Adrenal gland (tissue), 12 donors: Measurements from ENCODE around the gene LRRC8C. TPM values are rescaled to one million over a fixed set of nuclear protein-coding genes. Genes with fewer than 3 reads are reported as not detected.

Experiments
- DNase-seq, 7 donors: peaks; one replicate each; pipeline ENCODE4 v3.0.0-alpha.2; 2019 to 2020
- H3K27ac ChIP-seq, 5 donors: fragments of 200-600 bp; sonication (generic) in 4 of 5; 1 replicate in 3 of 5; 2 replicates in 2 of 5; pipeline versions ENCODE4 v1.5.1 to v1.8.0; 2016 to 2020; ENCODE audit warnings: mild to moderate bottlenecking in 1 of 5
- H3K27me3 ChIP-seq: fragments of 200-600 bp; 2 replicates; pipeline ENCODE4 v1.8.0; 2021
- H3K36me3 ChIP-seq, 2 donors: fragments of 200-600 bp; replicated peaks in 1 of 2; 1 replicate in 1 of 2; 2 replicates in 1 of 2; pipeline versions ENCODE4 v1.5.1 to v1.8.0; 2018 to 2022
- H3K4me1 ChIP-seq, 2 donors: fragments of 200-600 bp; replicated peaks in 1 of 2; 1 replicate in 1 of 2; 2 replicates in 1 of 2; pipeline versions ENCODE4 v1.5.1 to v1.8.0; 2018 to 2021
- H3K4me3 ChIP-seq, 4 donors: fragments of 200-600 bp; sonication (generic) in 3 of 4; one replicate each; pipeline ENCODE4 v1.5.1; 2016 to 2018
- H3K9me3 ChIP-seq, 3 donors: fragments of 200-600 bp; sonication (generic) in 1 of 3; replicated peaks in 1 of 3; 1 replicate in 2 of 3; 2 replicates in 1 of 3; pipeline versions ENCODE4 v1.5.1 to v1.8.0; 2016 to 2021
- CTCF ChIP-seq, 6 experiments: fragments of 450-650 bp in 4 of 6; fragments of 200-600 bp in 2 of 6; sonication (generic) in 1 of 6; IDR thresholded peaks; 1 replicate in 5 of 6; 2 replicates in 1 of 6; pipeline versions ENCODE4 v1.5.1 to v1.8.0; 2016 to 2021; ENCODE audit warnings: antibody characterized with exemption in 6 of 6, mild to moderate bottlenecking in 2 of 6, moderate library complexity in 1 of 6
- POLR2A ChIP-seq, 2 donors: fragments of 450-650 bp; IDR thresholded peaks; one replicate each; pipeline ENCODE4 v1.6.1; 2017; ENCODE audit warnings: antibody characterized with exemption in 2 of 2, mild to moderate bottlenecking in 2 of 2, moderate library complexity in 1 of 2
- WGBS, 4 donors: extraction: QIAGEN DNeasy Blood & Tissue Kit in 2 of 4; methylation state at CpG; one replicate each; pipeline versions ENCODE4 v1.1.5 to v1.1.7; 2013 to 2017; 5-methylcytosine and 5-hydroxymethylcytosine counted together
- intact Hi-C, 2 donors: fragments of 100-400 bp; cut with DNase I; formaldehyde crosslinking; loops; one replicate each; pipeline versions ENCODE4 v1.14.1 to v1.15.0; 2022 to 2023
- polyA plus RNA-seq, 3 donors: library from polyadenylated mRNA; stranded (reverse); fragments of 200-250 nt in 2 of 3; fragments of 350-450 nt in 1 of 3; fragmentation: Illumina TruSeq in 1 of 3; extraction: RNeasy Lipid Tissue Mini Kit (QIAGEN cat#74804) in 1 of 3; gene quantifications; one replicate each; pipeline ENCODE4 v1.2.3, GENCODE V29; 2013 to 2014
- total RNA-seq, 9 donors: library from RNA; depleted of rRNA in 4 of 9; stranded (reverse); fragments of >200 nt in 4 of 9; fragments of 120-200 nt in 1 of 9; fragmentation: NEBNext Ultra II Directional in 1 of 9; extraction: Animal tissue kit (Norgen Biotek cat#: 25700) in 1 of 9; gene quantifications; one replicate each; pipeline versions ENCODE4 v1.1.0 to v1.2.4, GENCODE V29; 2013 to 2023
- donor health status: healthy with polysubstance abuse.
- donor health status: Bipolar disorder and iron deficiency.
- donor health status: DM: yes; HTN: yes; CAD: no.
- donor health status: DM: no; HTN: no; CAD: no.
- donor health status: DM: no; HTN: no; CAD: no.
- donor health status: DM: yes; HTN: yes; CAD: no.

The LRRC8C gene
- total and polyA plus RNA-seq, 12 donors, result 6.5 to 33.6 (median 11.9) TPM

GRCh38 chr1:89737985-89738510 is 105.1 kb downstream of the LRRC8C start:
- H3K4me1 ChIP-seq, result no peaks in the 10 kb centered on the region
- intact Hi-C loops, result no loop called here
- no peaks in the 10 kb centered on the region for H3K36me3 ChIP-seq
- 93 to 97% (median 95%) methylated on average over 9 to 10 of the region's 10 CpGs for WGBS, 4 donors
- H3K9me3 ChIP-seq, result no peaks in the 10 kb centered on the region
- no peak for DNase-seq
- TF ChIP-seq POLR2A (IDR thresholded peaks at IDR 0.05) (no peak), CTCF (IDR thresholded peaks at IDR 0.05) (no peak)
- H3K4me3 ChIP-seq, result no peak overlapping the region
- no peaks in the 10 kb centered on the region for H3K27me3 ChIP-seq
- no peak overlapping the region for H3K27ac ChIP-seq

- Histone ChIP-seq H3K4me3 (no peak overlapping the region), H3K27me3 (no peaks in the 10 kb centered on the region), H3K27ac (peak overlapping the region in 1 of 5 donors; percentile 7), H3K9me3 (no peaks in the 10 kb centered on the region), H3K36me3 (no peaks in the 10 kb centered on the region), H3K4me1 (peaks cover 4% of the 10 kb centered on the region in 2 donors)
- DNase-seq, result peak in 5 of 7 donors; percentile 33 to 54 (median 50)
- intact Hi-C loops, result no loop called here
- TF ChIP-seq CTCF (IDR thresholded peaks at IDR 0.05) (no peak), POLR2A (IDR thresholded peaks at IDR 0.05) (no peak)
- 51 to 68% (median 62%) methylated on average over 10 of the region's 10 CpGs for WGBS, 4 donors
Observed at GRCh38 chr1:89739013-89739843, 106.3 kb downstream of the LRRC8C start.

- TF ChIP-seq POLR2A (IDR thresholded peaks at IDR 0.05) (no peak), CTCF (IDR thresholded peaks at IDR 0.05) (no peak)
- Histone ChIP-seq H3K4me1 (peaks cover 4% of the 10 kb centered on the region in 2 donors), H3K9me3 (no peaks in the 10 kb centered on the region), H3K36me3 (no peaks in the 10 kb centered on the region), H3K27me3 (no peaks in the 10 kb centered on the region), H3K27ac (no peak overlapping the region), H3K4me3 (no peak overlapping the region)
- intact Hi-C loops, result no loop called here
- DNase-seq, result no peak
- WGBS, 4 donors, result 94 to 96% (median 96%) methylated on average over 1 of the region's 1 CpG
Observed at GRCh38 chr1:89739844-89740216, 106.9 kb downstream of the LRRC8C start.

- TF ChIP-seq CTCF (IDR thresholded peaks at IDR 0.05), result no peak
- TF ChIP-seq POLR2A (IDR thresholded peaks at IDR 0.05), result no peak
- intact Hi-C loops, result no loop called here
- Histone ChIP-seq H3K9me3 (no peaks in the 10 kb centered on the region), H3K27me3 (no peaks in the 10 kb centered on the region), H3K27ac (no peak overlapping the region), H3K36me3 (no peaks in the 10 kb centered on the region), H3K4me1 (peaks cover 4% of the 10 kb centered on the region in 2 donors), H3K4me3 (no peak overlapping the region)
- peak in 6 of 7 donors; percentile 47 to 79 (median 70) for DNase-seq
- whole genome bisulfite sequencing, 4 donors, result 45 to 51% (median 49%) methylated on average over 4 of the region's 4 CpGs
Observed at GRCh38 chr1:89743788-89744187, 110.9 kb downstream of the LRRC8C start.
